Measurements from ENCODE around the gene ANKRD34A. TPM values are rescaled to one million over a fixed set of nuclear protein-coding genes. Genes with fewer than 3 reads are reported as not detected.
A peak's percentile ranks its signal among the peaks of the same experiment; 100 is the strongest.

ANKRD34A gene
- total RNA-seq, 5 donors from 2014 or later (not counting 1 experiment from before 2014, with no cell fraction given), result 0.68 to 3.5 (median 1.7) TPM

DNA sequence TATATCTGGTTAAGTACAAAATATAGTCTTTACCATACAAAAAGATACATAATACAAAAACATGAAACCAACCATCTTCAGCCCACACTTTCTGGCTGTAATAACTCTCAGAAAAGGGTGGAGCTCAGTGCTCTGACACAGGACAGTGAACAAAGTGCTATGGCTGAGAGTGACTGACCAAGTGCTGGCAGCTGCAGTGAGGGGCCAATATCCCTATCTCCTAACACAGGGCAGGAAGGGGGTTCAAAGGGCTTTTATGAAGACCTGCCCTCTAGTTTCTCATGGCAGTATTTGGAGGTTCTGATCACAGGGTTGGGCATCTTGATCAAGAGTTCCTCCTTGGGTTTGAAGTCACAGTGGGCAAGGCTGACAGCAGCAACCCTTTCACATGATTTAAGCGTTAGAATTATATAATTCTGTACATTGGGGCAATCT lies 28.1 kb upstream of the ANKRD34A start:
- no CpG with 5 or more reads among the region's 1 CpG for WGBS (ENCODE audit: insufficient coverage)
- ATAC-seq (replicated peaks in 1 of 4), result no peak
- Mint-ChIP-seq H3K4me3 (peak overlapping the region; percentile 96 to 98 (median 98)), H3K27ac (peak overlapping the region; percentile 98 to 99), H3K36me3 (peaks cover 48% of the 10 kb centered on the region), H3K4me1 (peaks cover 59 to 70% (median 68%) of the 10 kb centered on the region in 3 donors), H3K9me3 (no peaks in the 10 kb centered on the region), H3K27me3 (no peaks in the 10 kb centered on the region)
- DNase-seq, result peak in 2 of 35 experiments; percentile 50 to 55
- ChIA-PET POLR2A (interaction anchor here in 1 of 2 donors (0.9 to 1.0 kb wide), 2 partner anchors 12 to 28 kb away, joined by 3 to 4 read pairs; partner anchors contain the start of genes ANKRD34A and POLR3GL), CTCF (interaction anchor here in 1 of 2 donors (1.1 to 9.6 kb wide), 2 partner anchors 14 kb away, joined by 7 to 93 read pairs; no protein-coding TSS in a partner anchor)
- Histone ChIP-seq H3K4me3 (ENCODE audit: control insufficient read depth in 1 of 2, extremely low read depth in 1 of 2, low read length in 1 of 2) (peak overlapping the region; percentile 83 to 100), H3K4me1 (ENCODE audit: control insufficient read depth in 1 of 2, extremely low read depth in 1 of 2, insufficient read depth in 2 of 2, low read length in 2 of 2) (peaks cover 27 to 39% of the 10 kb centered on the region in 2 experiments), H3K27me3 (replicated peaks in 1 of 2; ENCODE audit: control insufficient read depth in 2 of 2, extremely low read depth in 1 of 2, insufficient read depth in 2 of 2, low read length in 1 of 2) (no peaks in the 10 kb centered on the region), H3K9me3 (no peaks in the 10 kb centered on the region), H3K36me3 (ENCODE audit: control insufficient read depth in 2 of 2, extremely low read depth in 1 of 2, insufficient read depth in 1 of 2, low read length in 1 of 2) (peaks cover 8 to 36% of the 10 kb centered on the region in 2 donors), H3K27ac (ENCODE audit: low read length) (peak overlapping the region; percentile 82)

DNA sequence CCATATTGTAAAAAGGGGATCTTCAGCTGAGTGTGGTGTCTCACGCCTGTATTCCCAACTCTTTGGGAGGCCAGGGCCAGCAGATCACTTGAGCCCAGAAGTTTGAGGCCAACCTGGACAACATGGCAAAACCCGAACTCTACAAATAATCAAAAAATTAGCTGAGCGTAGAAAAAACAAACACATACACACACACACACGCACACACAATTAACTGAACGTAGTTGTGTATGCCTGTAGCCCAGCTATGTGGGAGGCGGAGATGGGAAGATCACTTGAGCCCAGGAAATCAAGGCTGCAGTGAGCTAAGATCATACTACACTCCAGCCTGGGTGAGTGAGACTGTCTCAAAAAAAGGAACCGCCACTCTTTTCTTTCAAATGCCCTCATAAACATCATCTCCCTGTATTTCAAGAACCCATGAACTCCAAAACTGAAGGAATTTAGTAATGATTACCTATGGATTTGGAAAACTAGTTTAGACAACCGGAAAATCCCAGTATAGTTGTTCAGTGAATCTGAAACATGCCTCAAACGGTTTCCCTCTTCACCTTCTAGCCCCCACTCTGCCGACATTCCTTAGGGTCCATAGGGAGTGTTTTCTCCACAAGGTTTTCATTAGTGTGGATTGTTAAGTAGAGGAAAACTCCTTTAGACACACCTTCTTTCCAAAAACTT lies 27.5 kb upstream of the ANKRD34A start:
- Histone ChIP-seq H3K36me3 (ENCODE audit: control insufficient read depth in 2 of 2, extremely low read depth in 1 of 2, insufficient read depth in 1 of 2, low read length in 1 of 2) (peaks cover 8 to 36% of the 10 kb centered on the region in 2 donors), H3K4me1 (ENCODE audit: control insufficient read depth in 1 of 2, extremely low read depth in 1 of 2, insufficient read depth in 2 of 2, low read length in 2 of 2) (peaks cover 27 to 39% of the 10 kb centered on the region in 2 experiments), H3K9me3 (no peaks in the 10 kb centered on the region), H3K27me3 (replicated peaks in 1 of 2; ENCODE audit: control insufficient read depth in 2 of 2, extremely low read depth in 1 of 2, insufficient read depth in 2 of 2, low read length in 1 of 2) (no peaks in the 10 kb centered on the region), H3K4me3 (ENCODE audit: control insufficient read depth in 1 of 2, extremely low read depth in 1 of 2, low read length in 1 of 2) (peak overlapping the region; percentile 83 to 100), H3K27ac (ENCODE audit: low read length) (peak overlapping the region; percentile 82)
- WGBS (ENCODE audit: insufficient coverage), result no CpG with 5 or more reads among the region's 10 CpGs
- H3K4me1 Mint-ChIP-seq, result peaks cover 57 to 67% (median 66%) of the 10 kb centered on the region in 3 donors
- no peaks in the 10 kb centered on the region for H3K9me3 Mint-ChIP-seq
- peak in 2 of 35 experiments; percentile 50 to 59 for DNase-seq
- peak overlapping the region; percentile 59 to 98 (median 98) for H3K4me3 Mint-ChIP-seq
- H3K27ac Mint-ChIP-seq, result peak overlapping the region; percentile 98 to 99
- no peaks in the 10 kb centered on the region for H3K27me3 Mint-ChIP-seq
- CTCF ChIA-PET, result interaction anchor here (0.6 to 9.6 kb wide), 4 partner anchors 10 to 104 kb away, joined by 3 to 93 read pairs (median 5); no protein-coding TSS in a partner anchor
- peaks cover 48% of the 10 kb centered on the region for H3K36me3 Mint-ChIP-seq
- no peak for ATAC-seq (replicated peaks in 1 of 4)
- POLR2A ChIA-PET, result interaction anchor here (0.6 to 1.0 kb wide), 5 partner anchors 12 to 35 kb away, joined by 3 to 4 read pairs (median 3); partner anchors contain the start of genes ANKRD34A (in 1 of the 2) and POLR3GL (in 1 of the 2)

DNA sequence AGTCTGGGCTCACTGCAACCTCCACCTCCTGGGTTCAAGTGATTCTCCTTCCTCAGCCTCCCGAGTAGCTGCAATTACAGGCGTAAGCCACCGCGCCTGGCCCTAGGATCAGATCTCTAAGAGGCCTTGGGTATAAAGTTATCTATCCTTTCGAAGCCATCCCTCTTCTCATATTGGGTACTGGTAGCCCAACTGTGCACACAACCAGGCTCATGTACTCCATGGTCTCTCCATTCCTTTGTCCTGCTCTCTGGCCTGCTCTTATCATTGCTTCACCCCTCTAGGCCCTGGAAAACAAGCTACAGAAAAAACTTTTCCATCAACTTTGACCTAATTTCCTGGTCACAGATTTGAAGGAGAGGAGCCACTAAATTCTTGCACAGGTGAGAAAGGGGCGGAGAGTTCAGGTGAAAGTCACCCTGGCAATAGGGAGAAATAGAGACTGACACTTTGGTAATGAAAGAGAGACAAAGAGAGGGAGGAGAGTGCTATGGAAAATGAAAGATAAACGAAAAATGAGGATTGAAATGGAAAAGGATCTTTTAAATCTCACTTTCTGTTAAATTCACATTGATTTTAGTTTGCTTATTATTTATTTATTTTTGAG lies 26.0 kb upstream of the ANKRD34A start:
- H3K36me3 ChIP-seq (ENCODE audit: control insufficient read depth in 2 of 2, extremely low read depth in 1 of 2, insufficient read depth in 1 of 2, low read length in 1 of 2), result peaks cover 8 to 35% of the 10 kb centered on the region in 2 donors
- no peaks in the 10 kb centered on the region for H3K27me3 ChIP-seq (replicated peaks in 1 of 2; ENCODE audit: control insufficient read depth in 2 of 2, extremely low read depth in 1 of 2, insufficient read depth in 2 of 2, low read length in 1 of 2)
- H3K9me3 ChIP-seq, result no peaks in the 10 kb centered on the region
- Mint-ChIP-seq H3K4me3 (peak overlapping the region in 1 of 3 donors; percentile 98), H3K36me3 (peaks cover 36% of the 10 kb centered on the region), H3K4me1 (peaks cover 68 to 77% (median 72%) of the 10 kb centered on the region in 3 donors), H3K27ac (peak overlapping the region; percentile 98 to 99), H3K27me3 (no peaks in the 10 kb centered on the region), H3K9me3 (no peaks in the 10 kb centered on the region)
- ChIA-PET CTCF (interaction anchor here (0.7 to 9.6 kb wide), 4 partner anchors 8 to 16 kb away, joined by 3 to 93 read pairs (median 4); no protein-coding TSS in a partner anchor), POLR2A (interaction anchor here in 1 of 2 donors (0.7 kb wide), 2 partner anchors 11 to 63 kb away, joined by 3 read pairs; no protein-coding TSS in a partner anchor)
- H3K4me1 ChIP-seq (ENCODE audit: control insufficient read depth in 1 of 2, extremely low read depth in 1 of 2, insufficient read depth in 2 of 2, low read length in 2 of 2), result peaks cover 28 to 51% of the 10 kb centered on the region in 2 experiments
- DNase-seq (no peak), ATAC-seq (replicated peaks in 1 of 4) (no peak)
- H3K27ac ChIP-seq (ENCODE audit: low read length), result no peak overlapping the region
- no peak overlapping the region for H3K4me3 ChIP-seq (ENCODE audit: control insufficient read depth in 1 of 2, extremely low read depth in 1 of 2, low read length in 1 of 2)
- WGBS (ENCODE audit: insufficient coverage), result 92% methylated on average over 2 of the region's 7 CpGs

DNA sequence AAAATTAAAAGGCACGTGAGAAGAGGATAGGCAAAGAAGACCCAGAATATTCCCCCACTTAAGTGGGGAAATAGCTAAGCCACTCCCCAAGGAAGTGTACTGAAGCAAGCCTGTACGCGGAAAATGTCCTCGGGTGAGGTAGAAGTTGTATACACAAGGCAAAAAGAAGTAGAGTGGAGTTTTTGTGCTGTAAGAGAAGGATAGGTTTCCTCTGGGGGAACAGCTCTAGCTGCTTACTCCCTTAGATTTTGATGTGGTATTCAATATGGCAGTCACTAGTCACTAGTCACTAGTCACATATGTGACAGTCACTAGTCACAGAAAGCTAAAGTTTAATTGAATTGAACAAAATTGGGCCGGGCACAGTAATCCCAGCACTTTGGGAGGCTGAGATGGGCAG lies 24.4 kb upstream of the ANKRD34A start:
- Mint-ChIP-seq H3K27me3 (no peaks in the 10 kb centered on the region), H3K9me3 (no peaks in the 10 kb centered on the region), H3K4me3 (peak overlapping the region in 1 of 3 donors; percentile 65), H3K36me3 (peaks cover 21% of the 10 kb centered on the region), H3K27ac (peak overlapping the region; percentile 77 to 87), H3K4me1 (peaks cover 73 to 85% (median 80%) of the 10 kb centered on the region in 3 donors)
- Histone ChIP-seq H3K4me1 (ENCODE audit: control insufficient read depth in 1 of 2, extremely low read depth in 1 of 2, insufficient read depth in 2 of 2, low read length in 2 of 2) (peaks cover 34 to 62% of the 10 kb centered on the region in 2 experiments), H3K4me3 (ENCODE audit: control insufficient read depth in 1 of 2, extremely low read depth in 1 of 2, low read length in 1 of 2) (no peak overlapping the region), H3K27me3 (replicated peaks in 1 of 2; ENCODE audit: control insufficient read depth in 2 of 2, extremely low read depth in 1 of 2, insufficient read depth in 2 of 2, low read length in 1 of 2) (no peaks in the 10 kb centered on the region), H3K27ac (ENCODE audit: low read length) (no peak overlapping the region), H3K9me3 (no peaks in the 10 kb centered on the region), H3K36me3 (ENCODE audit: control insufficient read depth in 2 of 2, extremely low read depth in 1 of 2, insufficient read depth in 1 of 2, low read length in 1 of 2) (peaks cover 0 to 19% of the 10 kb centered on the region in 2 donors)
- ChIA-PET CTCF (interaction anchor here (0.5 to 2.0 kb wide), 10 partner anchors 9 to 144 kb away, joined by 3 to 22 read pairs (median 3); partner anchors contain the start of gene NUDT17 (in 1 of the 2)), POLR2A (interaction anchor here in 1 of 2 donors (0.6 to 1.2 kb wide), 5 partner anchors 9 to 82 kb away, joined by 3 to 10 read pairs (median 4); partner anchors contain the start of genes ANKRD34A, LIX1L and POLR3GL)
- peak; percentile 66 to 78 (median 68) for ATAC-seq (replicated peaks in 1 of 4)
- DNase-seq, result peak in 1 of 35 experiments; percentile 54
- WGBS (ENCODE audit: insufficient coverage), result no CpG with 5 or more reads among the region's 5 CpGs

DNA sequence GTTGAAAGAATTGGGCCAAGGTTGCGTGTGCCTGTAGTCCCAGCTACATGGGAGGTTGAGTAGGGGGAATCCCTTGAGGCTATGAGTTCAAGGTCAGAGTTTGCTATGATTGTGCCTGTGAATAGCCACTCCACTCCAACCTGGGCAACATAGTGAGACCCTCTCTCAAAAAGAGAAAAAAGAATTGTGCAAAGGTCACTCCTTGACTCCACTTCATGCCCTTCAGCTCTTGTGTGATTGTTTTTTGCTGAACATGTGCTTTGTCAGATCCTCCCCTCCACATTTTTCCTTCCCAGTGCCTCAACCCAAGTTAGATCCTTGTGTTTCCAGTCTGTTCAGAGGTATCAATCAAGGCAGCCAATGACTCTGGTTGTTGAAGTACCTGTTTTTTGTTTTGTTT lies 23.6 kb upstream of the ANKRD34A start:
- CTCF ChIA-PET, result interaction anchor here (0.5 to 2.0 kb wide), 3 partner anchors 9 to 20 kb away, joined by 3 to 22 read pairs (median 3); no protein-coding TSS in a partner anchor
- H3K4me1 Mint-ChIP-seq, result peaks cover 64 to 85% (median 72%) of the 10 kb centered on the region in 3 donors
- Histone ChIP-seq H3K4me3 (ENCODE audit: control insufficient read depth in 1 of 2, extremely low read depth in 1 of 2, low read length in 1 of 2) (no peak overlapping the region), H3K4me1 (ENCODE audit: control insufficient read depth in 1 of 2, extremely low read depth in 1 of 2, insufficient read depth in 2 of 2, low read length in 2 of 2) (peaks cover 33 to 64% of the 10 kb centered on the region in 2 experiments), H3K27me3 (replicated peaks in 1 of 2; ENCODE audit: control insufficient read depth in 2 of 2, extremely low read depth in 1 of 2, insufficient read depth in 2 of 2, low read length in 1 of 2) (no peaks in the 10 kb centered on the region), H3K9me3 (no peaks in the 10 kb centered on the region), H3K27ac (ENCODE audit: low read length) (peak overlapping the region; percentile 30), H3K36me3 (ENCODE audit: control insufficient read depth in 2 of 2, extremely low read depth in 1 of 2, insufficient read depth in 1 of 2, low read length in 1 of 2) (peaks cover 0 to 11% of the 10 kb centered on the region in 2 donors)
- POLR2A ChIA-PET, result interaction anchor here in 1 of 2 donors (0.8 to 1.0 kb wide), 2 partner anchors 10 to 24 kb away, joined by 4 to 7 read pairs; partner anchors contain the start of genes ANKRD34A and POLR3GL
- H3K4me3 Mint-ChIP-seq, result peak overlapping the region in 1 of 3 donors; percentile 65
- no peaks in the 10 kb centered on the region for H3K9me3 Mint-ChIP-seq
- H3K27ac Mint-ChIP-seq, result peak overlapping the region; percentile 81 to 87
- no peak for ATAC-seq (replicated peaks in 1 of 4)
- DNase-seq, result no peak
- no CpG with 5 or more reads among the region's 1 CpG for WGBS (ENCODE audit: insufficient coverage)
- no peaks in the 10 kb centered on the region for H3K27me3 Mint-ChIP-seq
- peaks cover 12% of the 10 kb centered on the region for H3K36me3 Mint-ChIP-seq

Data from T-cell (primary cell).